OCI-LY1 (cell line): ENCODE measurements around the gene P4HTM.

Experiments used
- H2AFZ ChIP-seq: fragments of 200-600 bp; sonication (generic), shearing (Covaris generic); 2 replicates; pipeline ENCODE4 v1.6.0; 2014; ENCODE audit warnings: antibody characterized with exemption, mild to moderate bottlenecking, low read length
- H3F3A ChIP-seq: fragments of 200-600 bp; sonication (generic), shearing (Covaris generic); 2 replicates; pipeline ENCODE4 v1.6.0; 2014; ENCODE audit warnings: mild to moderate bottlenecking, antibody characterized with exemption, low read length, moderate library complexity; ENCODE audit not compliant: insufficient read depth
- H3K27ac ChIP-seq: fragments of 200-600 bp; sonication (generic); 2 replicates; pipeline ENCODE4 v1.5.1; 2014; ENCODE audit warnings: low read length, mixed run types, mild to moderate bottlenecking, low read depth; ENCODE audit not compliant: poor library complexity, severe bottlenecking
- H3K27me3 ChIP-seq: fragments of 200-600 bp; sonication (generic); 2 replicates; pipeline ENCODE4 v1.6.0; 2014; ENCODE audit warnings: antibody characterized with exemption, mild to moderate bottlenecking, low read length, moderate library complexity; ENCODE audit not compliant: insufficient read depth
- H3K36me3 ChIP-seq: fragments of 200-600 bp; sonication (generic); 2 replicates; pipeline ENCODE4 v1.6.1; 2014; ENCODE audit warnings: mild to moderate bottlenecking, antibody characterized with exemption, low read length, moderate library complexity, mixed read lengths; ENCODE audit not compliant: insufficient read depth
- H3K4me1 ChIP-seq: fragments of 200-600 bp; sonication (generic); 2 replicates; pipeline ENCODE4 v1.5.1; 2014; ENCODE audit warnings: mild to moderate bottlenecking, low read length, moderate library complexity; ENCODE audit not compliant: insufficient read depth, severe bottlenecking
- H3K4me2 ChIP-seq: fragments of 200-600 bp; sonication (generic), shearing (Covaris generic); 2 replicates; pipeline ENCODE4 v1.6.1; 2014; ENCODE audit warnings: low read length
- H3K4me3 ChIP-seq: fragments of 200-600 bp; sonication (generic); 2 replicates; pipeline ENCODE4 v1.5.1; 2014; ENCODE audit warnings: low read length, low read depth, mild to moderate bottlenecking, mixed read lengths; ENCODE audit not compliant: poor library complexity, severe bottlenecking
- H3K79me2 ChIP-seq: fragments of 200-600 bp; shearing (Covaris generic); 2 replicates; pipeline ENCODE4 v1.6.1; 2016; ENCODE audit warnings: mixed run types, low read length, mixed read lengths; ENCODE audit not compliant: insufficient read depth
- H3K9ac ChIP-seq: fragments of 200-600 bp; sonication (generic), shearing (Covaris generic); 2 replicates; pipeline ENCODE4 v1.6.1; 2014; ENCODE audit warnings: mild to moderate bottlenecking, low read length, mixed read lengths
- H3K9me2 ChIP-seq: fragments of 200-600 bp; sonication (generic), shearing (Covaris generic); 2 replicates; pipeline ENCODE4 v1.6.1; 2014; ENCODE audit warnings: low read depth, mild to moderate bottlenecking, low read length, mixed read lengths
- H3K9me3 ChIP-seq: fragments of 200-600 bp; shearing (Covaris generic); 2 replicates; pipeline ENCODE4 v1.6.1; 2014; ENCODE audit warnings: low read length, mixed read lengths
- H4K20me1 ChIP-seq: fragments of 200-600 bp; sonication (generic), shearing (Covaris generic); 2 replicates; pipeline ENCODE4 v1.6.0; 2016; ENCODE audit warnings: mild to moderate bottlenecking, low read length; ENCODE audit not compliant: insufficient read depth
- CTCF ChIP-seq: fragments of 200-600 bp; sonication (generic), shearing (Covaris generic); IDR thresholded peaks from 2 replicates; pipeline ENCODE4 v1.5.1; 2017; ENCODE audit warnings: mild to moderate bottlenecking, antibody characterized with exemption, low read length, moderate library complexity, mixed read lengths
- EZH2 ChIP-seq: fragments of 200-600 bp; sonication (generic), shearing (Covaris generic); IDR thresholded peaks from 2 replicates; pipeline ENCODE4 v1.8.0; 2017; ENCODE audit warnings: borderline replicate concordance, mixed run types, mild to moderate bottlenecking, antibody characterized with exemption, low read length, moderate library complexity, mixed read lengths

Gene P4HTM

GRCh38 chr3:48984663-48985062 lies 5.4 kb upstream of the P4HTM start:
- no peak overlapping the region for H3K4me2 ChIP-seq
- peaks cover 63% of the 10 kb centered on the region for H3K36me3 ChIP-seq

DNA sequence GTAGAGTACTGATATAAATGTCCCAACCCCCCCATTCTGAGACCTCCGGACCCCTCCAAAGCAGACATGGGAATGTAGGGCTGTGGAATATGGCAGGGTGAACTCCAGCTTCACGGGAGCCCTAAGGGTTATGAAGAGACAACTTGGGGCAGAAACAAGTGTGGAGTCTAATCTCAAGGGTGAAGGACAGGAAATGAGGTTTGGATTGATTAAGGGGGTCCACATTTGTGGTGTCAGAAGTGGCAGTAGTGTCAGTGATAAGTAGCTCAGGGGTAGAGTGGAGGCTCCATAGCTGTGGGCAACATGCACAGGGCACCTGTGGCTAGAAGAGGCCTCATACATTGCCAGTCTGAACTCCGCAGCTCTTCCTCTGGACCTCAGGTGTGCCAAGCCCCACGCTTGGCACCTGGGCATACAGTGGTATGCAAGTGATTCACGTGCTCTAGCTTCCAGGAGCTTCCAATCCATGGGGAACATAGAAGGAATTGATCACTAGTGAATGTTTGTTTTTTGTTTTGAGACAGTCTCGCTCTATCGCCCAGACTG lies 4.1 kb upstream of the P4HTM start:
- H3K9me2 ChIP-seq, result no peaks in the 10 kb centered on the region
- no peaks in the 10 kb centered on the region for H3K27me3 ChIP-seq
- H3K4me1 ChIP-seq, result peaks cover 11% of the 10 kb centered on the region
- H3K4me3 ChIP-seq, result no peak overlapping the region
- H4K20me1 ChIP-seq, result no peaks in the 10 kb centered on the region
- no peaks in the 10 kb centered on the region for H3K9me3 ChIP-seq
- H3F3A ChIP-seq, result no peaks in the 10 kb centered on the region
- no peaks in the 10 kb centered on the region for H3K79me2 ChIP-seq
- H2AFZ ChIP-seq, result no peak overlapping the region
- TF ChIP-seq CTCF, result no peak
- no peak for TF ChIP-seq EZH2
- peaks cover 52% of the 10 kb centered on the region for H3K36me3 ChIP-seq
- H3K9ac ChIP-seq, result no peak overlapping the region
- H3K27ac ChIP-seq, result no peak overlapping the region
- no peak overlapping the region for H3K4me2 ChIP-seq

More at GRCh38 chr3:48984663-48985062, 5.4 kb upstream of the P4HTM start:
- peaks cover 8% of the 10 kb centered on the region for H3K4me1 ChIP-seq
- H2AFZ ChIP-seq, result no peak overlapping the region
- H3F3A ChIP-seq, result no peaks in the 10 kb centered on the region
- H3K9me3 ChIP-seq, result no peaks in the 10 kb centered on the region
- H3K27ac ChIP-seq, result no peak overlapping the region
- no peak overlapping the region for H3K9ac ChIP-seq
- H3K79me2 ChIP-seq, result no peaks in the 10 kb centered on the region
- H3K27me3 ChIP-seq, result no peaks in the 10 kb centered on the region
- no peaks in the 10 kb centered on the region for H4K20me1 ChIP-seq
- TF ChIP-seq EZH2 (no peak), CTCF (no peak)
- H3K4me3 ChIP-seq, result no peak overlapping the region
- no peaks in the 10 kb centered on the region for H3K9me2 ChIP-seq

GRCh38 chr3:48989126-48989795 lies 780 bp upstream of the P4HTM start:
- Histone ChIP-seq H3K4me2 (peak overlapping the region; percentile 94), H3K79me2 (0 out of 2 replicates have a peak, but pooled peaks cover 3% of the 10 kb centered on the region), H3K9ac (peak overlapping the region; percentile 82), H3K9me2 (no peaks in the 10 kb centered on the region), H3K4me3 (peak overlapping the region; percentile 76), H3K4me1 (peaks cover 24% of the 10 kb centered on the region), H3K9me3 (no peaks in the 10 kb centered on the region), H2AFZ (no peak overlapping the region), H3K27ac (peak overlapping the region; percentile 45), H3K36me3 (peaks cover 23% of the 10 kb centered on the region), H3K27me3 (no peaks in the 10 kb centered on the region), H4K20me1 (no peaks in the 10 kb centered on the region), H3F3A (no peaks in the 10 kb centered on the region)
- TF ChIP-seq EZH2 (no peak), CTCF (no peak)
